ENCODE results near the gene CABCOCO1. TPM values are rescaled to one million over a fixed set of nuclear protein-coding genes. Genes with fewer than 3 reads are reported as not detected.
"Not testable (repeated sequence)": the region's sequence is repeated elsewhere in the genome, so short reads cannot be mapped to it uniquely, and the experiment has no call there.

The CABCOCO1 gene
- polyA plus RNA-seq, 1 experiment: 1.1 TPM

DNA sequence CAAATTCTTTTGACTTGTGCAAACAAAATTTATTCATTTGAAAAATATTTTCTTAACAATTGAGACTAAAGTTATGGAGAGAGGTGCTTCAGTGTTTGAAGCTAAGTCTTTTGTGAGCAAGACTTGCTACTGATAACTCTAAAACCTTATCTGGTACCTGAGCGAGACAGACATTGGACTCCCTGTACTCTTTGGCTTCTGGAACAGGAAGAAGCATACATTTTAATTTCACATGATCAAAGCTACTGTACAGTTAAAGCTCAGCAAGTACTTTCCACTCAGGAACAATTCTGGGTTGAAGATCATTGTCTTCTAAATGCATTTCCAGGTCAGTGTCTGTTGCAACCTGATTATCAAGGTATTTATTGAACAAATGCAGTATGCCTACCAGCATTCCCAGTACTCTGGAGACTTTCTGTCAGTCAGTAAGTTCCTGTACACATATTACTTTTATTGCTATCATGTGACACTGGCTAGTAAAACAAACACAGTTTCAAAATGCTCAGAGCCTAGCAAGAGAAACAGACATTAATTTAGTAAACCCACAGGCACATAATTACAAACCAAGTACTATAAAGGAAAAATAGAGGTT is 42.4 kb downstream of the CABCOCO1 start:
- Histone ChIP-seq H3K9me3 (ENCODE audit: control insufficient read depth, insufficient read depth, low read length) (no peaks in the 10 kb centered on the region), H3K27ac (ENCODE audit: low read depth, low read length) (no peak overlapping the region), H3K27me3 (ENCODE audit: control insufficient read depth, insufficient read depth, low read length) (no peaks in the 10 kb centered on the region), H3K4me3 (ENCODE audit: low read depth, low read length) (no peak overlapping the region)
- no peak for DNase-seq (ENCODE audit: low read depth, low spot score)
- ChIA-PET CTCF (no interaction called here), POLR2A (no interaction called here)
- TF ChIP-seq, protein P1, sequence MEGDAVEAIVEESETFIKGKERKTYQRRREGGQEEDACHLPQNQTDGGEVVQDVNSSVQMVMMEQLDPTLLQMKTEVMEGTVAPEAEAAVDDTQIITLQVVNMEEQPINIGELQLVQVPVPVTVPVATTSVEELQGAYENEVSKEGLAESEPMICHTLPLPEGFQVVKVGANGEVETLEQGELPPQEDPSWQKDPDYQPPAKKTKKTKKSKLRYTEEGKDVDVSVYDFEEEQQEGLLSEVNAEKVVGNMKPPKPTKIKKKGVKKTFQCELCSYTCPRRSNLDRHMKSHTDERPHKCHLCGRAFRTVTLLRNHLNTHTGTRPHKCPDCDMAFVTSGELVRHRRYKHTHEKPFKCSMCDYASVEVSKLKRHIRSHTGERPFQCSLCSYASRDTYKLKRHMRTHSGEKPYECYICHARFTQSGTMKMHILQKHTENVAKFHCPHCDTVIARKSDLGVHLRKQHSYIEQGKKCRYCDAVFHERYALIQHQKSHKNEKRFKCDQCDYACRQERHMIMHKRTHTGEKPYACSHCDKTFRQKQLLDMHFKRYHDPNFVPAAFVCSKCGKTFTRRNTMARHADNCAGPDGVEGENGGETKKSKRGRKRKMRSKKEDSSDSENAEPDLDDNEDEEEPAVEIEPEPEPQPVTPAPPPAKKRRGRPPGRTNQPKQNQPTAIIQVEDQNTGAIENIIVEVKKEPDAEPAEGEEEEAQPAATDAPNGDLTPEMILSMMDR (IDR thresholded peaks at IDR 0.05; ENCODE audit: low read depth, low read length): no peak

- DNase-seq (ENCODE audit: low read depth, low spot score): no peak
- no peaks in the 10 kb centered on the region for H3K27me3 ChIP-seq (ENCODE audit: control insufficient read depth, insufficient read depth, low read length)
- no peak overlapping the region for H3K27ac ChIP-seq (ENCODE audit: low read depth, low read length)
- no peak overlapping the region for H3K4me3 ChIP-seq (ENCODE audit: low read depth, low read length)
- ChIA-PET POLR2A (no interaction called here), CTCF (interaction anchor here (0.8 kb wide), 1 partner anchor 23 kb away, joined by 3 read pairs; no protein-coding TSS in a partner anchor)
- TF ChIP-seq, protein P1 (IDR thresholded peaks at IDR 0.05; ENCODE audit: low read depth, low read length): no peak
- no peaks in the 10 kb centered on the region for H3K9me3 ChIP-seq (ENCODE audit: control insufficient read depth, insufficient read depth, low read length)
These were observed 46.1 kb downstream of the CABCOCO1 start for GRCh38 chr10:61708846-61709245.

DNA sequence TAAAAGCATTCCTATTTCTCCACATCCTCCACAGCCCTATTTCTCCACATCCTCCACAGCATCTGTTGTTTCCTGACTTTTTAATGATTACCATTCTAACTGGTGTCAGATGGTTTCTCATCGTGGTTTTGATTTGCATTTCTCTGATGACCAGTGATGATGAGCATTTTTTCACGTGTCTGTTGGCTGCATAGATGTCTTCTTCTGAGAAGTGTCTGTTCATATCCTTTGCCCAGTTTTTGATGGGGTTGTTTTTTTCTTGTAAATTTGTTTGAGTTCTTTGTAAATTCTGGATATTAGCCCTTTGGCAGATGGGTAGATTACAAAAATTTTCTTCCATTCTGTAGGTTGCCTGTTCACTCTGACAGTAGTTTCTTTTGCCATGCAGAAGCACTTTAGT is 49.4 kb downstream of the CABCOCO1 start:
- H3K9me3 ChIP-seq (ENCODE audit: control insufficient read depth, insufficient read depth, low read length); CTCF ChIA-PET; POLR2A ChIA-PET; H3K27ac ChIP-seq (ENCODE audit: low read depth, low read length); DNase-seq (ENCODE audit: low read depth, low spot score); H3K27me3 ChIP-seq (ENCODE audit: control insufficient read depth, insufficient read depth, low read length); H3K4me3 ChIP-seq (ENCODE audit: low read depth, low read length): not testable (repeated sequence)

GRCh38 chr10:61719475-61719874 is 56.7 kb downstream of the CABCOCO1 start:
- DNase-seq (ENCODE audit: low read depth, low spot score); H3K9me3 ChIP-seq (ENCODE audit: control insufficient read depth, insufficient read depth, low read length); H3K4me3 ChIP-seq (ENCODE audit: low read depth, low read length); CTCF ChIA-PET; H3K27ac ChIP-seq (ENCODE audit: low read depth, low read length); POLR2A ChIA-PET; H3K27me3 ChIP-seq (ENCODE audit: control insufficient read depth, insufficient read depth, low read length): not testable (repeated sequence)

- no peak overlapping the region for H3K4me3 ChIP-seq (ENCODE audit: low read depth, low read length)
- POLR2A ChIA-PET: no interaction called here
- H3K9me3 ChIP-seq (ENCODE audit: control insufficient read depth, insufficient read depth, low read length): no peaks in the 10 kb centered on the region; the same call in 1 of the 2 replicates
- TF ChIP-seq, protein P1 (IDR thresholded peaks at IDR 0.05; ENCODE audit: low read depth, low read length): no peak
- CTCF ChIA-PET: no interaction called here
- DNase-seq (ENCODE audit: low read depth, low spot score): no peak
- no peak overlapping the region for H3K27ac ChIP-seq (ENCODE audit: low read depth, low read length)
- H3K27me3 ChIP-seq (ENCODE audit: control insufficient read depth, insufficient read depth, low read length): no peaks in the 10 kb centered on the region
These were observed 57.2 kb downstream of the CABCOCO1 start for GRCh38 chr10:61719906-61720305.

DNA sequence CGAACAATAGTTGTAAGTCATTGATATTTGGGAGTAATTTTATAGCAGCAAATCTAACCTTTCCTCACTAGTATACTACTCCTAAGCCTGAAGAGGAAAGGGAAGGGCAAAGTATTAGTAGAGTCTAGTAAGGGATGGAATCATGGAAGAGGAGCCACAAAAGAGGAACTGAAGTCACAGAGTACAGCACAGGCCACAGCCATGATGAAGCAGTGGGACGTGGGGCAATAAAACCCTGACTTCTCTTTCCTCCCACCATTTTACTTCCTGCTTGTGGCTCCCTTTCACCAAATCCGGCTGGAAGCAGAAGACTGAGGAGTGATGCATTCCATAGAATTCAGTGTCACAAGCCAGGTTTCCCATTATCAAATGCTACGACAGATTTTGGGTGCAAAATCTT is 58.7 kb downstream of the CABCOCO1 start:
- TF ChIP-seq, protein P1 (IDR thresholded peaks at IDR 0.05; ENCODE audit: low read depth, low read length): no peak
- Histone ChIP-seq H3K9me3 (ENCODE audit: control insufficient read depth, insufficient read depth, low read length) (no peaks in the 10 kb centered on the region; the same call in 1 of the 2 replicates), H3K27ac (ENCODE audit: low read depth, low read length) (no peak overlapping the region), H3K4me3 (ENCODE audit: low read depth, low read length) (no peak overlapping the region), H3K27me3 (ENCODE audit: control insufficient read depth, insufficient read depth, low read length) (no peaks in the 10 kb centered on the region)
- ChIA-PET POLR2A (no interaction called here), CTCF (no interaction called here)
- DNase-seq (ENCODE audit: low read depth, low spot score): no peak

DNA sequence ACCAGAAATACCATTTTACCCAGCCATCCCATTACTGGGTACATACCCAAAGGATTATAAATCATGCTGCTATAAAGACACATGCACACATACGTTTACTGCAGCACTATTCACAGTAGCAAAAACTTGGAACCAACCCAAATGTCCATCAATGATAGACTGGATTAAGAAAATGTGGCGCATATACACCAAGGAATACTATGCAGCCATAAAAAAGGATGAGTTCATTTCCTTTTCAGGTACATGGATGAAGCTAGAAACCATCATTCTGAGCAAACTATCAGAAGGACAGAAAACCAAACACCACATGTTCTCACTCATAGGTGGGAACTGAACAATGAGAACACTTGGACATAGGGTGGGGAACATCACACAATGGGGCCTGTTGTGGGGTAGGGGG is 62.5 kb downstream of the CABCOCO1 start:
- H3K27ac ChIP-seq (ENCODE audit: low read depth, low read length); DNase-seq (ENCODE audit: low read depth, low spot score); POLR2A ChIA-PET; H3K4me3 ChIP-seq (ENCODE audit: low read depth, low read length); H3K27me3 ChIP-seq (ENCODE audit: control insufficient read depth, insufficient read depth, low read length); CTCF ChIA-PET; H3K9me3 ChIP-seq (ENCODE audit: control insufficient read depth, insufficient read depth, low read length): not testable (repeated sequence)

Measured in AG04450 (cell line).